Measurements from ENCODE around the gene ZNF789.

ZNF789 gene

GRCh38 chr7:99457650-99458493 is 14.8 kb upstream of the ZNF789 start:
- H3K27ac ChIP-seq (replicated peaks; ENCODE audit: low read length) = no peak overlapping the region
- H3K79me1 ChIP-seq (ENCODE audit: low read depth, low read length) = peaks cover 12% of the 10 kb centered on the region
- no peak for DNase-seq (ENCODE audit: low spot score)
- no peak overlapping the region for H2AK5ac ChIP-seq (ENCODE audit: low read depth, low read length)
- H3K9ac ChIP-seq (ENCODE audit: low read depth, low read length, poor library complexity) = peak overlapping the region; percentile 25
- H4K8ac ChIP-seq (ENCODE audit: low read depth, low read length) = no peak overlapping the region
- H3K18ac ChIP-seq (ENCODE audit: low read length) = no peak overlapping the region
- no peak overlapping the region for H3K4me3 ChIP-seq (ENCODE audit: low read length in 2 of 2)
- H3K9me3 ChIP-seq (replicated peaks in 1 of 2; ENCODE audit: control insufficient read depth in 2 of 2, insufficient read depth in 1 of 2, low read depth in 1 of 2, low read length in 2 of 2) = peaks cover 0 to 5% of the 10 kb centered on the region in 2 donors
- peak overlapping the region; percentile 6 for H3K23ac ChIP-seq (ENCODE audit: low read depth, low read length, poor library complexity)
- H2BK15ac ChIP-seq (ENCODE audit: low read length) = no peak overlapping the region
- no peak overlapping the region for H4K91ac ChIP-seq (ENCODE audit: low read depth, low read length, poor library complexity)
- H3K14ac ChIP-seq (ENCODE audit: low read length) = no peak overlapping the region
- no CpG with 5 or more reads among the region's 26 CpGs for WGBS, 2 donors (ENCODE audit: extremely low coverage in 2 of 2, insufficient read length in 2 of 2, insufficient replicate concordance in 1 of 2)
- H2AFZ ChIP-seq (ENCODE audit: low read length) = no peak overlapping the region
- no peaks in the 10 kb centered on the region for H3K27me3 ChIP-seq (ENCODE audit: control insufficient read depth in 3 of 3, insufficient read depth in 3 of 3, low read depth in 1 of 3, low read length in 3 of 3)
- no peak overlapping the region for H3K4me2 ChIP-seq (ENCODE audit: insufficient read depth, low read length, poor library complexity, severe bottlenecking)
- H2BK120ac ChIP-seq (ENCODE audit: low read depth, low read length) = no peak overlapping the region
- no peak overlapping the region for H3K4ac ChIP-seq (ENCODE audit: low read length)
- no peak overlapping the region for H2BK5ac ChIP-seq (ENCODE audit: low read length)
- no peaks in the 10 kb centered on the region for H3K4me1 ChIP-seq (ENCODE audit: control insufficient read depth in 2 of 2, insufficient read depth in 1 of 2, low read depth in 1 of 2, low read length in 2 of 2)
- H3K36me3 ChIP-seq (replicated peaks in 1 of 2; ENCODE audit: control insufficient read depth in 2 of 2, insufficient read depth in 2 of 2, low read length in 2 of 2) = peaks cover 59 to 87% of the 10 kb centered on the region in 2 donors
- no peak overlapping the region for H2BK12ac ChIP-seq (ENCODE audit: low read length)

DNA sequence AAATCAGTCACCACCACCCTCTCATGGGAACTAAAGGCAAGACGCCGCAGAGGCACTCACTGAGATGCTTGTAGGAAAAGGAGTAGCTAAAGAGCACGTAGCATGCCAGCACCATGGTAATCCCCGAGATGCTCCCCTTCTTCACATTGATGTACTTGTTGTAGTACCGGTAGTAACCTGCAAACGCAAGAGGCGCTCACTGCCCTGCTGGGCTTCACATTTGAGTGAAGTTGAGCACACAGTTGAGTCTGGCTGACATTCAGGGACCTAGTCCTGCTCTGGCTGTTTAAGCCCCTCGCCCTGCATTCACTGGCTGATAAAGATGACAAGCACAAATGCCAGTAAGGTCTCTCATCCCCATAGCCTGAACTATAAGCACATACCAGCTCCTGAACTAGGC is 13.6 kb upstream of the ZNF789 start:
- Histone ChIP-seq H3K27ac (replicated peaks; ENCODE audit: low read length) (no peak overlapping the region), H3K18ac (ENCODE audit: low read length) (no peak overlapping the region), H3K36me3 (replicated peaks in 1 of 2; ENCODE audit: control insufficient read depth in 2 of 2, insufficient read depth in 2 of 2, low read length in 2 of 2) (peaks cover 52 to 87% of the 10 kb centered on the region in 2 donors), H2BK120ac (ENCODE audit: low read depth, low read length) (no peak overlapping the region), H3K9me3 (replicated peaks in 1 of 2; ENCODE audit: control insufficient read depth in 2 of 2, insufficient read depth in 1 of 2, low read depth in 1 of 2, low read length in 2 of 2) (peaks cover 0 to 5% of the 10 kb centered on the region in 2 donors), H4K8ac (ENCODE audit: low read depth, low read length) (no peak overlapping the region), H2AK5ac (ENCODE audit: low read depth, low read length) (no peak overlapping the region), H3K9ac (ENCODE audit: low read depth, low read length, poor library complexity) (no peak overlapping the region), H4K91ac (ENCODE audit: low read depth, low read length, poor library complexity) (no peak overlapping the region), H3K4me1 (ENCODE audit: control insufficient read depth in 2 of 2, insufficient read depth in 1 of 2, low read depth in 1 of 2, low read length in 2 of 2) (no peaks in the 10 kb centered on the region), H3K4me2 (ENCODE audit: insufficient read depth, low read length, poor library complexity, severe bottlenecking) (no peak overlapping the region), H3K23ac (ENCODE audit: low read depth, low read length, poor library complexity) (no peak overlapping the region), H2AFZ (ENCODE audit: low read length) (no peak overlapping the region), H3K27me3 (ENCODE audit: control insufficient read depth in 3 of 3, insufficient read depth in 3 of 3, low read depth in 1 of 3, low read length in 3 of 3) (no peaks in the 10 kb centered on the region), H2BK12ac (ENCODE audit: low read length) (no peak overlapping the region), H2BK15ac (ENCODE audit: low read length) (no peak overlapping the region), H3K14ac (ENCODE audit: low read length) (no peak overlapping the region), H3K4ac (ENCODE audit: low read length) (no peak overlapping the region), H3K79me1 (ENCODE audit: low read depth, low read length) (peaks cover 12% of the 10 kb centered on the region), H2BK5ac (ENCODE audit: low read length) (no peak overlapping the region), H3K4me3 (ENCODE audit: low read length in 2 of 2) (no peak overlapping the region)
- no CpG with 5 or more reads among the region's 8 CpGs for whole genome bisulfite sequencing, 2 donors (ENCODE audit: extremely low coverage in 2 of 2, insufficient read length in 2 of 2, insufficient replicate concordance in 1 of 2)
- DNase-seq (ENCODE audit: low spot score) = no peak

GRCh38 chr7:99460651-99461050 is 12.0 kb upstream of the ZNF789 start:
- Histone ChIP-seq H3K79me1 (ENCODE audit: low read depth, low read length) (peaks cover 14% of the 10 kb centered on the region), H3K4me2 (ENCODE audit: insufficient read depth, low read length, poor library complexity, severe bottlenecking) (no peak overlapping the region), H3K27me3 (ENCODE audit: control insufficient read depth in 3 of 3, insufficient read depth in 3 of 3, low read depth in 1 of 3, low read length in 3 of 3) (no peaks in the 10 kb centered on the region), H3K27ac (replicated peaks; ENCODE audit: low read length) (no peak overlapping the region), H3K9ac (ENCODE audit: low read depth, low read length, poor library complexity) (no peak overlapping the region), H2AFZ (ENCODE audit: low read length) (no peak overlapping the region), H3K9me3 (replicated peaks in 1 of 2; ENCODE audit: control insufficient read depth in 2 of 2, insufficient read depth in 1 of 2, low read depth in 1 of 2, low read length in 2 of 2) (peaks cover 0 to 5% of the 10 kb centered on the region in 2 donors), H3K36me3 (replicated peaks in 1 of 2; ENCODE audit: control insufficient read depth in 2 of 2, insufficient read depth in 2 of 2, low read length in 2 of 2) (peaks cover 44 to 73% of the 10 kb centered on the region in 2 donors), H4K91ac (ENCODE audit: low read depth, low read length, poor library complexity) (no peak overlapping the region), H3K18ac (ENCODE audit: low read length) (no peak overlapping the region), H3K4ac (ENCODE audit: low read length) (no peak overlapping the region), H3K14ac (ENCODE audit: low read length) (no peak overlapping the region), H2BK12ac (ENCODE audit: low read length) (no peak overlapping the region), H4K8ac (ENCODE audit: low read depth, low read length) (no peak overlapping the region), H2AK5ac (ENCODE audit: low read depth, low read length) (no peak overlapping the region), H2BK5ac (ENCODE audit: low read length) (no peak overlapping the region), H3K4me1 (ENCODE audit: control insufficient read depth in 2 of 2, insufficient read depth in 1 of 2, low read depth in 1 of 2, low read length in 2 of 2) (peaks cover 0 to 1% of the 10 kb centered on the region in 2 donors), H2BK120ac (ENCODE audit: low read depth, low read length) (no peak overlapping the region), H3K4me3 (ENCODE audit: low read length in 2 of 2) (no peak overlapping the region), H3K23ac (ENCODE audit: low read depth, low read length, poor library complexity) (no peak overlapping the region), H2BK15ac (ENCODE audit: low read length) (no peak overlapping the region)
- DNase-seq (ENCODE audit: low spot score) = no peak
- WGBS, 2 donors (ENCODE audit: extremely low coverage in 2 of 2, insufficient read length in 2 of 2, insufficient replicate concordance in 1 of 2) = no CpG with 5 or more reads among the region's 11 CpGs

DNA sequence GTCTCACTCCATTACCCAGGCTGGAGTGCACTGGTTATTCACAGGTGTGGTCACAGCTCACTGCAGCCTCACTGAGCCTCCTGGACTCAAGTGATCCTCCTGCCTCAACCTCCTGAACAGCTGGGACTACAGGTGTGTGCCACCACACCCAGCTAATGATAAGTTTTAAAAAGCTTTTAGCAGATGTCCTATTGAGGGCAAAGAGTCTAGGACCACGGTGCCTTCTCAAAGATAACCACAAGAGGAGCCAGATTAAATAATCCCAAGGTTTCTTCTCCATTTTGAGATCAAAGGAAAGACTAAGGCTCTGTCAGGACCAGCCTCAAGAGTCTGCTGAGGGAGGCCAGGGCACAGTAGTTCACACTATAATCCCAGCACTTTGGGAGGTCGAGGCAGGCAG is 11.5 kb upstream of the ZNF789 start:
- no peak overlapping the region for H3K27ac ChIP-seq (replicated peaks; ENCODE audit: low read length)
- no peak overlapping the region for H4K91ac ChIP-seq (ENCODE audit: low read depth, low read length, poor library complexity)
- no peak overlapping the region for H2BK12ac ChIP-seq (ENCODE audit: low read length)
- H3K9me3 ChIP-seq (replicated peaks in 1 of 2; ENCODE audit: control insufficient read depth in 2 of 2, insufficient read depth in 1 of 2, low read depth in 1 of 2, low read length in 2 of 2) = peaks cover 0 to 5% of the 10 kb centered on the region in 2 donors
- no peak overlapping the region for H2AFZ ChIP-seq (ENCODE audit: low read length)
- H2AK5ac ChIP-seq (ENCODE audit: low read depth, low read length) = no peak overlapping the region
- no peak for DNase-seq (ENCODE audit: low spot score)
- H3K14ac ChIP-seq (ENCODE audit: low read length) = no peak overlapping the region
- no peak overlapping the region for H3K4me3 ChIP-seq (ENCODE audit: low read length in 2 of 2)
- H3K4ac ChIP-seq (ENCODE audit: low read length) = no peak overlapping the region
- H2BK120ac ChIP-seq (ENCODE audit: low read depth, low read length) = no peak overlapping the region
- H2BK5ac ChIP-seq (ENCODE audit: low read length) = no peak overlapping the region
- no peaks in the 10 kb centered on the region for H3K27me3 ChIP-seq (ENCODE audit: control insufficient read depth in 3 of 3, insufficient read depth in 3 of 3, low read depth in 1 of 3, low read length in 3 of 3)
- no CpG with 5 or more reads among the region's 2 CpGs for WGBS, 2 donors (ENCODE audit: extremely low coverage in 2 of 2, insufficient read length in 2 of 2, insufficient replicate concordance in 1 of 2)
- H4K8ac ChIP-seq (ENCODE audit: low read depth, low read length) = no peak overlapping the region
- H3K23ac ChIP-seq (ENCODE audit: low read depth, low read length, poor library complexity) = no peak overlapping the region
- H3K36me3 ChIP-seq (replicated peaks in 1 of 2; ENCODE audit: control insufficient read depth in 2 of 2, insufficient read depth in 2 of 2, low read length in 2 of 2) = peaks cover 40 to 67% of the 10 kb centered on the region in 2 donors
- H3K9ac ChIP-seq (ENCODE audit: low read depth, low read length, poor library complexity) = no peak overlapping the region
- peaks cover 0 to 1% of the 10 kb centered on the region in 2 donors for H3K4me1 ChIP-seq (ENCODE audit: control insufficient read depth in 2 of 2, insufficient read depth in 1 of 2, low read depth in 1 of 2, low read length in 2 of 2)
- H3K18ac ChIP-seq (ENCODE audit: low read length) = no peak overlapping the region
- no peak overlapping the region for H3K4me2 ChIP-seq (ENCODE audit: insufficient read depth, low read length, poor library complexity, severe bottlenecking)
- peaks cover 16% of the 10 kb centered on the region for H3K79me1 ChIP-seq (ENCODE audit: low read depth, low read length)
- no peak overlapping the region for H2BK15ac ChIP-seq (ENCODE audit: low read length)
